AG10803 (cell line): ENCODE data around the gene KLHL21.
A peak's percentile ranks its signal among the peaks of the same experiment; 100 is the strongest.
"Not testable (repeated sequence)": the region's sequence is repeated elsewhere in the genome, so short reads cannot be mapped to it uniquely, and the experiment has no call there.

Experiments used
- DNase-seq: peaks from one replicate; pipeline ENCODE4 v3.0.0; 2010; ENCODE audit warnings: low read depth
- H3K4me3 ChIP-seq: 2 replicates; pipeline ENCODE4 v1.5.1; 2011; ENCODE audit warnings: mild to moderate bottlenecking, low read length, control low read depth
- CTCF ChIP-seq: conservative IDR thresholded peaks from 2 replicates; pipeline ENCODE4 v1.5.1; 2011; ENCODE audit warnings: mild to moderate bottlenecking, low read length, control low read depth, inconsistent platforms

The KLHL21 gene

DNA sequence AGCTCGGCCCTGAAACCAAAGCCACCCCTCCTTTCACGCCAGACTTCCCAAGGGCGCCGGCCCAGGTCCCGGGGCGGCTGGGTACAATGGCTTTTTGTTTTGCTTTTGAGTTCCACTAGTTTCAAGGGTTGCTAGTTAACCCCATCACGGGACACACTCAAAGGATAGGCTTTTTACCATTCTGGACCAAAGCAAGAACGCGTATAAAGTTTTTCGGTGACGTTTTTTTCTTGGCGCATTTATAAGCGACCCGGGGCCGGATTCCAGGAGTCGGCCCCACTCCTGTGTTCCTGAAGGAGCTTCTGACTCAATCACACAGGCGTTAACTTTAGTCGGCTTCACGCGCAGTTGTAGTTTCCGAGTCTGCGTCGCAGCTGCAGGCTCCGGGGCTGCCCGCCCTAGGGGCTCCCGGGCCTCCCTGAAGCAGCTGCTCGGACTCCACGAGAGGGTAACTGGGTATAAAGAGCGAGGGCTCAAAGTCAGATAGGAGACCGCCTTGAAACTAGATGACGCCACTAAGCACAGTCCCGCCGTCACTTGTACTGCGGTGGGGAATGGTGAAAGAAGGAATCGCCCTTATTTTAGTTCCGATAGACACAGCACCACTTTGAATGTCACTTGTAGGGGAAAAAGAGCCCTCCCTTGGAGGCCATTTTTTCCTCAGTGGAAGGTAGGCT is 707 bp upstream of the KLHL21 start:
- peak; percentile 78 for DNase-seq
- peak overlapping the region; percentile 56 for H3K4me3 ChIP-seq
- TF ChIP-seq CTCF = no peak

DNA sequence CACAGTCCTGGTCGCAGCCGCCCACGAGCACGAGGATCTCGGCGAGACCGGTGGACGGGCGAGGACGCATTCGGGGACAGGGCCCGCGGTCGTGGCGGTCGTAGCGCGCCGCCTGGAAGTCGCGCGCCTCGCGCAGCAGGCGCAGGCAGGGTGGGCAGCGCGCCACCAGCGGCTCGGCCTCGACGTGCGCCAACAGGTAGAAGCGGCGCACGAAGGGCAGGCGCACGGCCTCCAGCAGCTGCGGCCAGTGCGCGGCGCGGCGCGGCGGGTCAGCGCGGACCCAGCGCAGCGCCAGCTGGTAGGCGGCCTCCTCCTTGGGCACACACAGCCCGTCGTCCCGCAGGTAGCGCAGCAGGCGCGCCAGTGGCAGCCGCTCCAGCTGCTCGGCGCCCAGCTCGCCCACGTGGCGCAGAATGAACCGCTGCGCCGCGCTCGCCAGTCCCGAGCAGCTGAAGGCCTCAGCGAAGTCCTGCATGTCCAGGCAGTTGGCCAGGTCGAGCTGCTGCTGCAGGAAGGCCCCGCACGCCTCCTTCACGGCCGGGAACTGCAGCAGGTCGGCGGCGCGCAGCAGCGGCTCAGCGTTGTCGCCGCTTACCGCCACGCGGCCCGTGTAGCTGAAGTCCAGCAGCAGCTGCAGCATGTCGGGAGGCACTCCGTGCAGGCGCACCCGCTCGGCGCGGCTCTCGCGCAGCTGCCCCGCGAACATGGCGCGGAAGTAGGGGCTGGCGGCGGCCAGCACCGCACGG is 573 bp downstream of the KLHL21 start:
- peak overlapping the region; percentile 95 for H3K4me3 ChIP-seq
- DNase-seq = peak; percentile 56
- TF ChIP-seq CTCF = no peak

DNA sequence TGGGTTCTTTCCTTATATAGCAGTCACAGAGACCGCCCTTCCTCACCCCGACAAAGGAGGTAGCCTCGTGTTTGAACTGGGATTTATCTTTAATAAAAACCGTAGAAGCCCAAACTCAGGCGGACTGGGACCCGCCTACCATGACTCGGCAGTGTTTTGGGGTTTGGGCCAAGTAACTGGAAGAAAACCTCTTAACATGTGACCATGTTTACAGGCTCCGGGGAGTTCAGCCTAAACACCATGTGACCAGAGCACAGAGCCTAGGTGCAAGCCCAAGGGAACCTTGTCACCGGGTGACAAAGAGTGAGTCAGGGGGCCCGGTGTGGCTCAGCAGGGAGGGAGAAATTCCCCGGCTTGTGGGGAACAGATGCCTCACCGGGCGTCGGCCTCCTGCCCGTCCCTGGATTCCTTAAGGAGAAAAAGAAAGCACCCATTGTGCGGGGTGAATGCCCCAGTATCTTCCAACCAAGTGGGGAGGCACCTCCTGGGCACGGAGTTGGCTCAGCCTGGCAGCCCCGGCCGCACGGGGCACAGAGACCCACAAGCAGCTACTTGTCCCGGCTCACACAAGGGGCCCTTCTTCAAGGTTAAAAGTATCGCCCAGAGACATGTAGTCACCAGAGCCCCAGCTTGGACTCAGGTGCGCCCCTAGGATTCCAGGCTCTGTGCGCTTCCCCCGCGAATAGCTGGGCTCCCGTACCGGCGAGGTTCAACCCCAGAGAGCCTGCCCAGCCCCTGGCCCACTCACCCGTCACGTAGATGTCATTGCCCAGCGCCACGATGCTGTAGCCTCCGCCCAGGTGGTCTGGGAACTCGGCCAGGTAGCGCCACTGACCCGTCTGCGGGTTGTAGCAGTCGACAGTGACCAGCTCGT is 1.4 kb downstream of the KLHL21 start:
- DNase-seq = peak; percentile 91
- TF ChIP-seq CTCF = no peak
- H3K4me3 ChIP-seq = peak overlapping the region; percentile 95

DNA sequence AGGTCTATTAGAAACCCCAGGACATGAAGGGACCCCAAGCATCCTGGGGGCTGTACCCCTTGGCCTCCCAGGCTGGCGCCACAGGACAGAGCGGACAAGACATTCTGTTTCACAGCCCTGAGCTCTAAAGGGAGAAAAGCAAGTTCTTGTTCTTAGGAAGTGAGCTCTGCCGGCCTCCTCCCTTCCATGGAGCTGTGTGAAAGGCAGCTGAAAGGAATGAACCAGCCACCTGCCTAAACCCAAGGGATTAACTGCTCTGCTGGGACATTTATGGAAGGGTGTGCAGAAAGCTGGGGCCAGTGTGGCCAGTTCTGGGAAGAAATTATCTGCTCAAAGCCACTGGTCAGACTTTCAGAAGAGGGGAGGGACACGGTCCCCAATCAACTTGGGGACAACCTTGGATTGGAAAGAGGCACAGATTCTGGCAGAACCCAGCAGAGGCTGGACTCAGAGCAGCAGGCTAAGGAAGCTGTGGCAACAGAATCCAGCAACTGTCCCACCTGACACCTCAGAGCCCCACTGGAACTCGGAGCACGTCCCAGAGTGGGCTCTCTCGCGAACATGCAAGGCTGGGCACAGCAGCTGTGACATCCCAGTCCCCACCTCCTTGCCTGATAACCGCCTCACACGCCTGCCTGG is 2.1 kb downstream of the KLHL21 start:
- H3K4me3 ChIP-seq = peak overlapping the region; percentile 95
- no peak for TF ChIP-seq CTCF
- peak; percentile 31 for DNase-seq

DNA sequence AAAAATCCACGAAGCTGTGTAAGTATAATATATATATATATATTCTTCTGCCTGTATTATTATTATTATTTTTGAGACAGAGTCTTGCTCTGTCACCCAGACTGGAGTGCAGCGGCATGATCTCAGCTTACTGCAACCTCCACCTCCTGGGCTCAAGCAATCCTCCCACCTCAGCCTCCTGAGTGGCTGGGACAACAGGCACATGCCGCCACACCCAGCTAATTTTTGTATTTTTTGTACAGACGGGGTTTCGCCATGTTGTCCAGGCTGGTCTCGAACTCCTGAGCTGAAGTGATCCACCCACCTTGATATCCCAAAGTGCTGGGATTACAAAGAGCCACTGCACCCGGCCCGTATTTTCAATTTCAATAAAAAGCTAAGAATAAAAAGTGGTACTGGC is 2.7 kb downstream of the KLHL21 start:
- peak overlapping the region; percentile 95 for H3K4me3 ChIP-seq
- not testable (repeated sequence) for DNase-seq

DNA sequence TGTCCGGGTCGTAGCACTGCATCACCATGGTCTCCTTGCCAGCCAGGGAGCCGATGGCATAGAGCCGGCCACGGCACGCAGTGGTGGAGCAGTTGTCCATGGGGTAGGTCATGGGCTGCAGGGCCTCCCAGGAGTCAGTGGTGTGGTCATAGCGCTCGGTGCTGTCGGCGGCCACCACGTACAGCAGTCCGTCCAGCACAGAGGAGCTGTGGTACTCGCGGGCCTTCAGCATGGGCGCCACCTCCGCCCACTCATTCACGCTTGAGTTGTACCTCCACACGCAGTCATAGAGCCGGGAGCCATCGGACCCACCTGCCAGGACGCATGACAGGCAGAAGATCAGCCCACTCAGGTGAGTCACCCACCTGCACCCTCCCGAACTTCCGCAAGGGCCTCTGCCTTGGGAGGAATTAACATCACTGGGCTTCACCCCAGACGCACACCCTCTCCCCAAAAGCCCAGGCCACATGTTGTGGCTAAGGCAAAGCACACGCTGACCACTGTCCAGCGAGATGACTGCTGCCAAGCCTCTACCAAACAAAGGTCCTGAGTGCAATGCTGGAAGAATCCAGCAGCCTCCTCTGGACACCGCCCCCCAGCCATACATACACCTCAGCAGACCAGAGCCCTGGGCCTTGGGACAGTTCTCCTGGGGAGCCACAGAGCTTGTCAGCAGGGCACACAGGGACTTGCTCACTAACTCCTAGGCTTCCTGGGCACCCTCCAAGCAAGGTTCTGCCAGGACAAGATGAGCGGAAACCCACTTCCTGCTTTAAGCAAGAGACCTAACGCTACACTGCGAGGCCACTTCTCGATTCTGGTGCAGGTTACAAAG is 3.3 kb downstream of the KLHL21 start:
- no peak for TF ChIP-seq CTCF
- peak; percentile 50 for DNase-seq
- H3K4me3 ChIP-seq = peak overlapping the region; percentile 95
